G401 (cell line): Measurements from ENCODE around the gene ANGPTL4. TPM values are rescaled to one million over a fixed set of nuclear protein-coding genes. Genes with fewer than 3 reads are reported as not detected.
"Not testable (repeated sequence)": the region's sequence is repeated elsewhere in the genome, so short reads cannot be mapped to it uniquely, and the experiment has no call there.

ENCODE experiments used
- DNase-seq: peaks from one replicate; pipeline ENCODE4 v3.0.0-alpha.2; 2015; ENCODE audit warnings: low spot score
- in situ Hi-C: cut with HindIII; loops from 2 replicates; pipeline ENCODE4 v1.10.0; 2016; ENCODE audit warnings: low sequenced_read_pairs, mixed read lengths
- total RNA-seq: library from RNA; depleted of rRNA; stranded (reverse); fragments of >200 nt; shearing (Covaris generic); gene quantifications from 2 replicates; pipeline ENCODE4 v1.2.3, GENCODE V29; 2014; rRNA removed

The ANGPTL4 gene
- total RNA-seq, 1 experiment from 2014 or later = 8.4 TPM

DNA sequence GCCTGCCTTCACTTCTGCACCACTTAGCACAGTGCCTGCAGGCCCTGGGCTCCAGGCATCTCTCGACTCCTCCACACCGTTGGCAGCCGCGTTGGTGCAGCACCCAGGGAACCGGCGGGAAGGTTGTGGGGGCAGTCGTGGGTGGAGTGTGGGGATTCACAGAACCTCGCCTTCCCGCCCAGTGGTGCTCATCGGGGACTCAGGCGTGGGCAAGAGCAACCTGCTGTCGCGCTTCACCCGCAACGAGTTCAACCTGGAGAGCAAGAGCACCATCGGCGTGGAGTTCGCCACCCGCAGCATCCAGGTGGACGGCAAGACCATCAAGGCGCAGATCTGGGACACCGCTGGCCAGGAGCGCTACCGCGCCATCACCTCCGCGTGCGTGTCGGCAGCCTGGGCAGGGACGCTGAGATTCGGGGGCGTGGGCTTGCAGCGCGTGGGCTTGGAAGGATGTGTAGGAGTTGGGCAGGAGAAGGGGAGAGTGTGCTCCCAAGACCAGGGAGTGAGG is 35.8 kb downstream of the ANGPTL4 start:
- in situ Hi-C loops = no loop called here
- no peak for DNase-seq

DNA sequence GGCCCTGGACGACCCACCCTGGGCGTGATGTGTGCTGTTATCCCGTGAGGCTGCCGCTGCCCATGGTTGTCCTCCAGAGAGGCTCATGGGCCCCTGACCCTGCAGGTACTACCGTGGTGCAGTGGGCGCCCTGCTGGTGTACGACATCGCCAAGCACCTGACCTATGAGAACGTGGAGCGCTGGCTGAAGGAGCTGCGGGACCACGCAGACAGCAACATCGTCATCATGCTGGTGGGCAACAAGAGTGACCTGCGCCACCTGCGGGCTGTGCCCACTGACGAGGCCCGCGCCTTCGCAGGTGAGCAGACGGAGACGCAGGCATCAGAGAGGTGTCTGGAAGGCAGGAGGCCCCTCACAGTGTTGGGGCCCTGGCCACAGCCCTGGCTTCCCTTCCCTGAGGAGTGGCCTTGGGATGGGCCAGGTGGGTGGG is 38.0 kb downstream of the ANGPTL4 start:
- in situ Hi-C loops = no loop called here

DNA sequence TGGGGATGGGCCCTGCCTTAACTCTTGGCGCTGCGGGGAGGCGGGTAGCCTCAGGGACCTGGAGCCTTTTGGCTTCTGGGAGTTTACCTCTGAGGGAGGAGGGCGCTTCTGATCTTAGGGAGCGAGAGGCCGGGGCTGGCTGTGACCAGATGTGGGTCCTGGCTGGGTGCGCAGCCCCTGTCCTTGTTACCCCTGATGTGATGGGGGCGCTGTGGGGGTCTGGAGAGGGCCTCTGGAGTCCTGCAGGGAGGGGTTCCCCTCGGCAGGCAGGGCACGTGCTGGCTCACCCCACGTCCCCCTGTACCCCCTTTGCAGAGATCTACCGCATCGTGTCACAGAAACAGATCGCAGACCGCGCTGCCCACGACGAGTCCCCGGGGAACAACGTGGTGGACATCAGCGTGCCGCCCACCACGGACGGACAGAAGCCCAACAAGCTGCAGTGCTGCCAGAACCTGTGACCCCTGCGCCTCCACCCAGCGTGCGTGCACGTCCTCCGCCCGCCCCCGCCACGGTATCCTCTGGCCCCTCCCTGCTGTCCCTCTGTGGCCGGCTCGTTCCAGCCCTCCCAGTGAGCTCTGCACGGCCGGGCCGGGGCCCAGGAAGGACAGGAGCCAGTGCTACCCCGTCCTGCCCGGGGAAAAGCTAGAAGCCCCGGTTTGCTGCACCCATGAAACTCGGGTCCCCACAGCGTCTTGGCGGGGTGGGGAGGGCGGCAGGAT is 39.3 kb downstream of the ANGPTL4 start:
- in situ Hi-C loops = no loop called here
- no peak for DNase-seq

More for the DNA sequence above, 38.0 kb downstream of the ANGPTL4 start:
- no peak for DNase-seq

DNA sequence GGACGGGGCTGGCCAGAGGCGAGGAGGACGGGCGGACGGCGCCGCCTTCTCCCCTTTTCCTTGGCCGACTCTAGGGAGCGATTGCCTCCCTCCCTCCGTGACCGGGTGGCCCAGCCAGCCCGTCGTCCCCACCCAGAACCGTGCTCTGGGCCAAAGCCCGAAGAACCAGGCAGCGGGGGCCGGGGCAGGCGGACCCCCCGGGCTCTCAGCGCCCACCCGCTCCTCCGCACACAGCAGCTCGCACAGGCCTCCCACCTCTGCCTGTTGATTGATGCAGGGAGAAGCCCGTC is 39.8 kb downstream of the ANGPTL4 start:
- in situ Hi-C loops = no loop called here

DNA sequence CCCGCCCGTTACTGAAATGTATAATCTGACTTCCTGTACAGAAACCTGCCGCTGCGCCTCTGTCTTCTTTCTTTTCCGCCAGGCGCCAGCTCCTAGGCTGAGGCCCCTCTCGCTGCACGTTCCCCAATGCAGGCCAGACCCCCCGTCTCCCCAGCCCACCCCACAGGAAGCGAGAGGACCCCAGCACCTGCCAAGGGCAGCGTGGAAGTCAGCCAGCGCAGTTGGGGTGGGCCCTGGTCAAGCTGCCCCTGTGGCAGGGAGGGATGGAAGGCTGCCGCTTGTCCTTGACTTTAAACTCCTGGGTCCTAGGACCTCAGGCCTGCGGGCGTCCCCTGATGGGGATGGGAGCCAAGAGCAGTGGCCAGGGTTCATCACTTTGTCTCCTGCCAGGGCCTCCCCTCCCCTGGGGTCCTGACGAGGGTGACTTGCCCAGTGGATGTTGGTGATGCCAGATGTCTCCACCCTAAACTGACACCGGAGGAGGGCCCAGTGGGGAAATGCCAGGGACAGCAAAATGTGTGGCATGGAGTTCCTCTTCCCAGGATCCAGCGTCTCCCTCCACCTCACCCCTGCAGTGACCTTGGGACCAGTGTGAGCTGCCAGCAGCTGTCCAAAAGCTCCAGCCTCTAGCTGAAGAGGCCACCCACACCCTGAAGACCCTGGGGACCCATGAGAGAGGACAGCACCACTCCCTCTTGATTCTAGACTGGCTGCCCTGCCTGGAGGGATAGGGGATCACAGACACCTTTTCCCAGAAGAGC is 40.6 kb downstream of the ANGPTL4 start:
- no peak for DNase-seq
- in situ Hi-C loops = no loop called here

More for the DNA sequence above, 39.8 kb downstream of the ANGPTL4 start:
- DNase-seq = no peak

DNA sequence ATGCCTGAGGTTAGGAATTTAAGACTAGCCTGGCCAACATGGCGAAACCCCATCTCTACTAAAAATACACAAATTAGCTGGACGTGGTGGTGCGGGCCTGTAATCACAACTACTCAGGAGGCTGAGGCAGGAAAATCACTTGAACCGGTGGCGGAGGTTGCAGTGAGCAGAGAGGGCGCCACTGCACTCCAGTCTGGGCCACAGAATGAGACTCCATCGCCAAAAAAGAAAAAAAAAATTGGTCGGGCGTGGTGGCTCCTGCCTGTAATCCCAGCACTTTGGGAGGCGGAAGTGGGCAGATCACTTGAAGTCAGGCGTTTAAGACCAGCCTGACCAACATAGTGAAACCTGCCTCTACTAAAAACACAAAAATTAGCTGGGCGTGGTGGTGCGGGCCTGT is 46.8 kb downstream of the ANGPTL4 start:
- DNase-seq, in situ Hi-C loops: not testable (repeated sequence)

DNA sequence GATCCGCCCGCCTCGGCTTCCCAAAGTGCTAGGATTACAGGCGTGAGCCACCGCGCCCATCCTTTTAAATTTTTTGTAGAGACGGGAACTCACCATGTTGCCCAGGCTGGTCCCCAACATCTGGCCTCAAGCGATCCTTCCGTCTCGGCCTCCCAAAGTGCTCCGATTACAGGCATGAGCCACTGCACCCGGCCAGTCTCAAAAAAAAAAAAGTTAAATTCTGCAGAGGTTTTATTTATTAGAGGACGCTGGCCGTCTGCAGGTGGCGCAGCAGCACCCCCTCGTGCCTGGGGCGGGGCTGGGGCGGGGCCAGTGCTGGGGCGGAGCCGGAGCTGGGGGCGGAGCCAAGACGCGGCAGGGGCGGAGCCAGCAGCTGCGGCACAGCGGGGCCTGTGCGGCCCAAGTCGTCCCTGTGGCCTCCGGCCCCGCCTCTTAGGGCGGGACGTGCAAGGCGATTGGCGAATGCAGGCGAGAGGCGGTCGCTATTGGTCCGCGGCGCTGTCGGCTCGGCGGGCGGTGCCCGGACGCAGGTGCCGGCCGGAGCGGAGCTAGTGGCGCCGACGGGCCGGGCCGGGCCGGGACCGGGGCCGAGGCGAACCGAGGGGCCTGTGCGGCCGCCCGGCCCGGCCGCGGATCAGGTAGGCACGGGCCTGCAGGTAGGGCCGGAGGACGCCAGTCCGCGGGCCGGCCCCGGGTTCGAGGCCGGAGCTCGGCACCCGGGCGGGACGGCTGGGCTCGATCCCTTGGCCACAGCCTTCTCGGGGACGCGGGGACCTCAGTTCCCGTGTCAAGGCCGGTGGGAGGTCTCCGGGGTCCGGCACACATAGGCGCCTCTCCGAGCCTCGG is 49.1 kb downstream of the ANGPTL4 start, which contains the start of gene MARCHF2:
TSS of gene MARCHF2 (plus strand) at position 523 of the 846 bp plus-strand sequence. CDS start 8,536 bp downstream, outside the sequence.
- DNase-seq = peak; percentile 97
- in situ Hi-C loops = no loop called here

DNA sequence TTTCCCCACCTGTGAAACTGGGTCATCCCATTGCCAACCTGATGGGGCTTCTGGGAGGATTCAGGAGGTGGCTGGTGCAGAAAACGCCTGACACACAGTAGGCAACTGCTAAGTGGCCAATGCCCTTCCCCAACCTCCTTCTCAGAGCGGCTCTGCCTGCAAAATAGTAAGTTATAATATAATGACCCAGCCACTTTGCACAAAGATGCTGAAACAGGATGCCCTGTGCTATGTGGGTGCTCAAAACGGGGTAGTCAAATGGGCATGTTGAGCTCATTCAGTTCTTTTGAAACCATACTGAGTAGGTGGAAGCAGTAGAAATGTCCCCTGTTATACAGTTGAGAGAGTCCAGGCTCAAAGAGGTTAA is 49.7 kb downstream of the ANGPTL4 start:
- no peak for DNase-seq
- in situ Hi-C loops = no loop called here

DNA sequence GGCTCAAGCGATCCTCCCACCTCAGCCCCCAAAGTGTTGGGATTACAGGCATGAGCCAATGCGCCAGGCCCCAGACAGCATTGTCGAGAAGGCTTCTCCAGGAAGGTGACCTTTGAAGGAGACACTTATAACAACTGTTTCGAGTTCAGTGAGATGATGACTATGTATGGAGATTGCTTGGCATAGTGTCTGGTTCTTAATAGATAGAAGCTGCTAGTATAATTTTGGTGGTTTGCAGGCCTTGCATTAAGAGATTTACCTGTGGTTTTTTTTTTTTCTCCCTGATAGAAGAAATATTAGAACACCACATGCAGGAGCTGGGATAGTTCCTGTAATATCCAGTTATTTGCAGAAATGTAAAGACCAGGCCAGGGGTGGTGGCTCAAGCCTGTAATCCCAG is 52.8 kb downstream of the ANGPTL4 start:
- no peak for DNase-seq
- in situ Hi-C loops = no loop called here

DNA sequence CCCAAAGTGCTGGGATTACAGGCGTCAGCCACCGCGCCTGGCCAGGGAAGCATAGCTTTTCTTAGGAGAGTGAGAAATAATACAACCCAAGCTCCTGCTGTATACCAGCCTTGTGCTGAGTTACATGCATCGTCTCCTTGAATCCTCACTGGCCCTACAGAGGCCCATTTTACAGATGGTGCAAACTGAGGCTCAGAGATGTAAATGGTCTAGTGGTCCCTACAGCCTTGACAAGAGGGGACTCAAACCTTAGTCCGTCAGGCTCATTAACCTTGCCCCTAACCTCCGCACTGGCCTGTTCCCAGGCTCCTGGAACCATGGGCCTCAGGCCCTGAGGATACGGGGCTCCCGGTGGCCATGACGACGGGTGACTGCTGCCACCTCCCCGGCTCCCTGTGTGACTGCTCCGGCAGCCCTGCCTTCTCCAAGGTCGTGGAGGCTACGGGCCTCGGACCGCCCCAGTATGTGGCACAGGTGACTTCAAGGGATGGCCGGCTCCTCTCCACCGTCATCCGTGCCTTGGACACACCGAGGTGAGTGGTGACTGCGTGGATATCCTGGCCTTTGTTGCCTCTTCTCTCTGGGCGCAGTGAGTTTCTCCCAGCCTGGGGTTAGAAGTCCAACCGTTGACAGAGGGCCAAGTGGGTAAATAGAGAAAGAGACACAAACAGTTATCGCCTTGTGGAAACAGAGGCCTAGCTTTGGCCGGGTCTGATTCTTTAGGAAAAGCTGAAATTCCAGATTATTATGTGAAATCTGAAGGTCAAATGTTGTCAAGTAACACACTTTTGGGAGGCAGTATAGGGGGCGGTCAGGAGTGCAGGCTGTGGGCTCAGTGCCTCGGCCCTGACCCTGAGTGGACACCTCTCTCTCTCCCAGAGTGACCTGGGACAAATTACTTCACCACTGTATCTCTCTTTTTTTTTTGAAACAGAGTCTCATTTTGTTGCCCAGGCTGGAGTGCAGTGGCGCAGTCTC is 57.8 kb downstream of the ANGPTL4 start:
- in situ Hi-C loops = no loop called here
- no peak for DNase-seq

DNA sequence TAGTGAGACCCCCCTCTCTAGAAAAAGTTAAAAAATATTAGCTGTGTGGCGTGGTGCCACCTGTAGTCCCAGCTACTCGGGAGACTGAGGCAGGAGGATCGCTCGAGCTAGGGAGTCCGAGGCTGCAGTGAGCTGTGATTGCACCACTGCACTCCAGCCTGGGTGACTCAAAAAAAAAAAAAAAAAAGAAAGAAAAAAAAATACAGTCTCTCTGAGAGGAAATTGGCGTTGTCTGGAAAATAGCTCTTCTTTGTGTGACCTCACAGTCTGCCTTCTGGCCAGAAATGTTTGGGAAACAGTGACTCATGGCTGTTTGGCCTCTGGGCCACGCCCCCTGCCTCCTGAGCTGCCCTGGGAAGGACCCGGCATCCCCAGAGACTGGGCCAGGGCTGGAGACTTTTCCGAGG is 59.9 kb downstream of the ANGPTL4 start:
- in situ Hi-C loops = no loop called here
- DNase-seq = no peak

Other genes starting within 250 kb of the ANGPTL4 start
- 0.55 and 0.81 TPM in 2 replicates for gene FBN3, start 214.6 kb upstream of the ANGPTL4 start, total RNA-seq
- gene CERS4, start 154.8 kb upstream of the ANGPTL4 start, total RNA-seq = 81.1 and 102 TPM in 2 replicates
- 141 and 173 TPM in 2 replicates for gene CD320, start 55.8 kb upstream of the ANGPTL4 start, total RNA-seq
- 39.8 and 59.0 TPM in 2 replicates for gene NDUFA7, start 42.8 kb upstream of the ANGPTL4 start, total RNA-seq
- 791 and 831 TPM in 2 replicates for gene RPS28, start 42.7 kb upstream of the ANGPTL4 start, total RNA-seq
- 0.81 and 1.2 TPM in 2 replicates for gene KANK3, start 20.9 kb upstream of the ANGPTL4 start, total RNA-seq
- gene RAB11B, start 26.2 kb downstream of the ANGPTL4 start, total RNA-seq = 30.4 and 39.1 TPM in 2 replicates
- 45.4 and 49.0 TPM in 2 replicates for gene MARCHF2, start 49.1 kb downstream of the ANGPTL4 start, total RNA-seq
- 101 and 123 TPM in 2 replicates for gene HNRNPM, start 80.8 kb downstream of the ANGPTL4 start, total RNA-seq
- gene PRAM1, start 138.5 kb downstream of the ANGPTL4 start, total RNA-seq = not detected in 2 replicates
- not detected in 2 replicates for gene ZNF414, start 150.0 kb downstream of the ANGPTL4 start, total RNA-seq
- gene MYO1F, start 213.3 kb downstream of the ANGPTL4 start, total RNA-seq = 3.4 TPM in 1 of 2 replicates, not detected in the other
- gene ADAMTS10, start 246.6 kb downstream of the ANGPTL4 start, total RNA-seq = 8.7 and 14.5 TPM in 2 replicates